K562 (cell line): Measurements from ENCODE around the gene FSHR. TPM values are rescaled to one million over a fixed set of nuclear protein-coding genes. Genes with fewer than 3 reads are reported as not detected.

Experiments used
- ATAC-seq: fragments of 200-7000 bp; cut with Tn5 transposase; 3 replicates; pipeline ENCODE4 v1.9.1; 2020; ENCODE audit warnings: moderate library complexity
- BruUV-seq: library from RNA; stranded (reverse); fragments of 400-500 nt; replicated peaks from 2 replicates; lab custom pipeline; 2021; lab: Mats Ljungman, UMichigan
- CTCF ChIA-PET: fragments of 300-600 bp; formaldehyde crosslinking; extraction: SDS; loops from one replicate; lab custom pipeline; 2021; ENCODE audit warnings: low intra/inter-chr PET ratio; lab: Yijun Ruan, JAX
- POLR2A ChIA-PET: fragments of 300-600, 350-650 bp; sonication (Branson Sonifier 250); formaldehyde crosslinking; extraction: SDS; loops from one replicate; lab custom pipeline; 2021; ENCODE audit warnings: antibody characterized with exemption, inconsistent platforms; lab: Yijun Ruan, JAX
- DNase-seq, 4 experiments: peaks; one replicate each; pipeline versions ENCODE4 v3.0.0 to v3.0.0-alpha.2; 2011 to 2018; ENCODE audit warnings: low spot score in 3 of 4, mixed read lengths in 3 of 4; ENCODE audit errors: extremely low read depth in 1 of 4
- FAIRE-seq: peaks from 2 replicates; lab custom pipeline; 2011; peaks lifted over from hg19 to GRCh38; lab: Jason Lieb, UNC
- H2AFZ ChIP-seq: 2 replicates; pipeline ENCODE4 v1.6.0; 2011; ENCODE audit warnings: low read depth, low read length, control low read depth, inconsistent platforms
- H3K27ac ChIP-seq: fragments of 200-600 bp; 3 replicates; pipeline ENCODE4 v1.8.0; 2011; ENCODE audit warnings: low read depth, mild to moderate bottlenecking, control low read depth, inconsistent platforms, low read length, moderate library complexity, mixed read lengths; ENCODE audit errors: extremely low read depth
- H3K27me3 ChIP-seq, 2 experiments: fragments of 300-600 bp in 1 of 2; 2 replicates in 1 of 2; 3 replicates in 1 of 2; pipeline versions ENCODE4 v1.6.0 to v1.8.0; 2011; ENCODE audit warnings: inconsistent platforms in 2 of 2, low read length in 2 of 2, mild to moderate bottlenecking in 1 of 2, mixed read lengths in 1 of 2, moderate library complexity in 1 of 2; ENCODE audit not compliant: control insufficient read depth in 2 of 2, insufficient read depth in 2 of 2
- H3K36me3 ChIP-seq: fragments of 300-600 bp; 3 replicates; pipeline ENCODE4 v1.8.0; 2011; ENCODE audit warnings: mild to moderate bottlenecking, low read length, inconsistent platforms; ENCODE audit not compliant: control insufficient read depth, insufficient read depth
- H3K4me1 ChIP-seq, 2 experiments: fragments of 200-600 bp in 1 of 2; replicated peaks in 1 of 2; 2 replicates in 1 of 2; 3 replicates in 1 of 2; pipeline versions ENCODE4 v1.5.1 to v1.8.0; 2011; ENCODE audit warnings: inconsistent platforms in 2 of 2, low read length in 2 of 2, mild to moderate bottlenecking in 1 of 2, mixed read lengths in 1 of 2, moderate library complexity in 1 of 2; ENCODE audit not compliant: control insufficient read depth in 2 of 2, insufficient read depth in 2 of 2
- H3K4me2 ChIP-seq: 2 replicates; pipeline ENCODE4 v1.6.1; 2011; ENCODE audit warnings: low read length, control low read depth, inconsistent platforms, mixed read lengths; ENCODE audit not compliant: insufficient read depth
- H3K4me3 ChIP-seq: fragments of 200-600 bp; sonication (generic), shearing (Covaris generic); 2 replicates; pipeline ENCODE4 v1.5.1; 2016; ENCODE audit warnings: control low read depth, inconsistent platforms
- H3K79me2 ChIP-seq: fragments of 200-600 bp; 3 replicates; pipeline ENCODE4 v1.8.0; 2011; ENCODE audit warnings: low read length, inconsistent platforms; ENCODE audit not compliant: control insufficient read depth, insufficient read depth
- H3K9ac ChIP-seq, 2 experiments: 2 replicates each; pipeline versions ENCODE4 v1.6.0 to v1.6.1; 2011; ENCODE audit warnings: low read depth in 2 of 2, low read length in 2 of 2, control low read depth in 1 of 2, inconsistent platforms in 1 of 2, mild to moderate bottlenecking in 1 of 2, mixed read lengths in 1 of 2; ENCODE audit not compliant: insufficient read depth in 1 of 2
- H3K9me1 ChIP-seq: one replicate; pipeline ENCODE4 v1.6.0; 2011; ENCODE audit warnings: inconsistent platforms, mild to moderate bottlenecking, low read length, moderate library complexity; ENCODE audit not compliant: control insufficient read depth, insufficient read depth
- H3K9me3 ChIP-seq: replicated peaks from 2 replicates; pipeline ENCODE4 v1.5.1; 2011; ENCODE audit warnings: low read depth, low read length, inconsistent platforms; ENCODE audit not compliant: control insufficient read depth, insufficient read depth
- H4K20me1 ChIP-seq: replicated peaks from 2 replicates; pipeline ENCODE4 v1.6.1; 2011; ENCODE audit warnings: low read length, inconsistent platforms, mixed read lengths; ENCODE audit not compliant: control insufficient read depth, insufficient read depth
- BHLHE40 ChIP-seq: IDR thresholded peaks from 2 replicates; pipeline ENCODE4 v1.6.1; 2011; ENCODE audit warnings: low read length, improper control_type of control experiment
- CHD7 ChIP-seq: fragments of 200-600 bp; sonication (generic); IDR thresholded peaks from one replicate; pipeline ENCODE4 v1.6.1; 2012; ENCODE audit warnings: mild to moderate bottlenecking, low read depth, low read length, inconsistent platforms
- COPS2 ChIP-seq: fragments of 450-650 bp; conservative IDR thresholded peaks from 2 replicates; pipeline ENCODE4 v1.6.1; 2016; ENCODE audit warnings: mild to moderate bottlenecking, moderate library complexity
- PHF20 ChIP-seq: fragments of 450-650 bp; IDR thresholded peaks from 2 replicates; pipeline ENCODE4 v1.6.1; 2018; ENCODE audit not compliant: partially characterized antibody
- POLR3A ChIP-seq: IDR thresholded peaks from 2 replicates; pipeline ENCODE4 v1.6.1; 2011; ENCODE audit warnings: borderline replicate concordance, mild to moderate bottlenecking, moderate library complexity; ENCODE audit not compliant: insufficient read length, insufficient read depth; ENCODE audit errors: extremely low read depth
- SMARCA4 ChIP-seq: fragments of 450-650 bp; IDR thresholded peaks from 2 replicates; pipeline ENCODE4 v1.6.1; 2016
- ZEB2 ChIP-seq: fragments of 450-650 bp; IDR thresholded peaks from 2 replicates; pipeline ENCODE4 v1.6.1; 2016
- ZNF184 ChIP-seq: sonication (generic); formaldehyde crosslinking; IDR thresholded peaks from 2 replicates; pipeline ENCODE4 v1.5.0; 2020; ENCODE audit warnings: missing genetic modification reagents
- ZNF212 ChIP-seq: fragments of 450-650 bp; formaldehyde crosslinking; IDR thresholded peaks from 2 replicates; pipeline ENCODE4 v1.4.0; 2020; ENCODE audit warnings: mild to moderate bottlenecking
- ZNF239 ChIP-seq: fragments of 250-450 bp; sonication (Bioruptor Pico); IDR thresholded peaks from 2 replicates; pipeline ENCODE4 v1.4.0; 2020; ENCODE audit warnings: mild to moderate bottlenecking
- ZNF24 ChIP-seq: fragments of 450-650 bp; IDR thresholded peaks from 2 replicates; pipeline ENCODE4 v1.6.1; 2016
- WGBS: fragments of 100-300 bp; shearing (Covaris generic); methylation state at CpG from one replicate; pipeline ENCODE4 v1.1.6; 2016; ENCODE audit warnings: low coverage, mixed read lengths; ENCODE audit not compliant: insufficient coverage; ENCODE audit errors: missing lambda C conversion rate; 5-methylcytosine and 5-hydroxymethylcytosine counted together
- in situ Hi-C: fragments of 300-500 bp; cut with MboI; formaldehyde crosslinking; loops from 4 replicates; pipeline ENCODE4 v1.15.0; 2018; ENCODE audit warnings: inconsistent platforms, mixed read lengths
- intact Hi-C: fragments of 100-400 bp; cut with micrococcal nuclease; formaldehyde crosslinking; loops from 2 replicates; pipeline ENCODE4 v1.14.2; 2022
- polyA plus RNA-seq, 8 experiments: library from polyadenylated mRNA; depleted of rRNA in 4 of 8; stranded (reverse) in 5 of 8; unstranded in 3 of 8; fragments of >200 nt; fragmentation: Nextera tagmentation in 2 of 8; fragmentation: Illumina TruSeq in 1 of 8; extraction: Ambion mirVana in 2 of 8; extraction: Trizol in 1 of 8; gene quantifications; 2 replicates each; pipeline versions ENCODE4 v1.2.1 to v1.2.3, GENCODE V29; 2011 to 2014; ENCODE audit warnings: inconsistent platforms in 1 of 8, missing spikeins in 1 of 8
- total RNA-seq, 7 experiments: library from RNA; depleted of rRNA in 6 of 7; stranded (reverse); fragments of >200 nt in 6 of 7; fragmentation: Illumina TruSeq in 2 of 7; extraction: Trizol in 2 of 7; gene quantifications; 2 replicates each; pipeline versions ENCODE4 v1.2.1 to v1.2.3, GENCODE V29; 2011 to 2021; ENCODE audit warnings: low replicate concordance in 1 of 7

FSHR gene
- total and polyA plus RNA-seq, 9 of the 15 experiments (the other 6 are each of a cell fraction or from before 2014, with no cell fraction given) = not detected

- Histone ChIP-seq H3K9ac (no peak overlapping the region), H3K79me2 (no peaks in the 10 kb centered on the region), H2AFZ (no peak overlapping the region), H3K9me1 (no peaks in the 10 kb centered on the region), H3K36me3 (no peaks in the 10 kb centered on the region), H3K4me2 (no peak overlapping the region), H3K4me3 (no peak overlapping the region), H3K9me3 (no peaks in the 10 kb centered on the region), H3K27me3 (no peaks in the 10 kb centered on the region), H3K4me1 (no peaks in the 10 kb centered on the region), H4K20me1 (no peaks in the 10 kb centered on the region), H3K27ac (no peak overlapping the region)
- POLR2A ChIA-PET = interaction anchor here (0.9 kb wide), 1 partner anchor 25 kb away, joined by 4 read pairs; no protein-coding TSS in a partner anchor
- in situ Hi-C loops (no loop called here), intact Hi-C loops (no loop called here)
- ATAC-seq = no peak
- CTCF ChIA-PET = no interaction called here
- no peak for DNase-seq
- FAIRE-seq = no peak
- no TSS peak for BruUV-seq
- 0% methylated on average over 1 of the region's 1 CpG for WGBS
- TF ChIP-seq ZNF24 = no peak
- TF ChIP-seq CHD7 = no peak
- no peak for TF ChIP-seq SMARCA4
- no peak for TF ChIP-seq POLR3A
- TF ChIP-seq ZNF212 = no peak
- no peak for TF ChIP-seq PHF20
- no peak for TF ChIP-seq BHLHE40
- no peak for TF ChIP-seq COPS2
- no peak for TF ChIP-seq ZNF239 (CRISPR knock-in tag)
- no peak for TF ChIP-seq ZEB2
- TF ChIP-seq ZNF184 (CRISPR knock-in tag) = no peak
Measured at GRCh38 chr2:49192036-49192435, 37.7 kb upstream of the FSHR start.
